Activated naive CD8-positive, alpha-beta T cell treated with anti-CD3 and anti-CD28 coated beads, Interleukin-2, amount 50 U/mL, for 16 hours (primary cell): ENCODE measurements around the gene PTPN12.
"Not testable (repeated sequence)": the region's sequence is repeated elsewhere in the genome, so short reads cannot be mapped to it uniquely, and the experiment has no call there.

Source experiments
- DNase-seq: peaks from one replicate; pipeline ENCODE4 v3.0.0-alpha.2; 2020; ENCODE audit warnings: low read depth, low spot score

Gene PTPN12

DNA sequence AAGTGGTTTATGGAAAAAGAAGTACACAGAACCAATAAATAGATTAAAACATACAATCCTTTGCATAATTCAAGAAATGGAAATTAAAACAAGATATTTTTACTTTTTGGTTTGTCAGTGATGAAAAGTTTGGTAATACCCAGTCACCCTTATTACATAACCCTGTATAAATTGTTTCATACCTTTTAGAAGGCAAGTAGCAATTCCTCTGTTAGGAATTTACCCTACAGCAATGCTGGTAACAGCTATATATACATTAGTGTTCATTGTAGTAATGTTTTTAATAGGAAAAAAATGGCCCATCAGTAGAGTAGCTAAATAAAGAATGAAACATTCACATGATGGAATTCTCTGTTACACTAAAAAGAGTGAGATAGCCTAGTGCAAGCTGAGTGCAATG, 42.7 kb downstream of the PTPN12 start:
- no peak for DNase-seq

DNA sequence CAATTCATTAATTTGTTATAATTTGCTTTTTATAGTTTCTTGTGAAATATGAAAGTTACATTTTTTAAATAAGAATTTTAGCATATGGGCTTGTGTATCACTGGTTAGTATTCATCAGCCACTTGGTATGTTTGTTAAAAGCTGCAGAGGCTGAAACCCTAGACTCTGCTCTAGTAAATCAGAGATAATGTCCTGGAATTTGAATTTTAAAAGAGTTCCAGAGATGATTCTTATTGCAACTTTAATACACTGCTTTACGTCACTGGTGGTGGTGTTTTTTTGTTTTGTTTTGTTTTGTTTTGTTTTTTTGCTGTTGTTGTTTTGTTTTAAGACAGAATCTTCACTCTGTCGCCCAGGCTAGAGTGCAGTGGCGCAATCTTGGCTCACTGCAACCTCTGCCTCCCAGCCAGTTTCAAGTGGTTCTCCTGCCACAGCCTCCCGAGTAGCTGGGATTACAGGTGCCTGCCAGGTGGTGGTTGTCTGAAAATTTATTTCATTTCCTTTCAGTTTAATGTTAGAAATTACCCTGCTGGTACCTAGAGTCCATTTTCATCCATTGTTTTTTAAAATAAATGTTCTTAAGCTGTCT, 43.8 kb downstream of the PTPN12 start:
- no peak for DNase-seq

DNA sequence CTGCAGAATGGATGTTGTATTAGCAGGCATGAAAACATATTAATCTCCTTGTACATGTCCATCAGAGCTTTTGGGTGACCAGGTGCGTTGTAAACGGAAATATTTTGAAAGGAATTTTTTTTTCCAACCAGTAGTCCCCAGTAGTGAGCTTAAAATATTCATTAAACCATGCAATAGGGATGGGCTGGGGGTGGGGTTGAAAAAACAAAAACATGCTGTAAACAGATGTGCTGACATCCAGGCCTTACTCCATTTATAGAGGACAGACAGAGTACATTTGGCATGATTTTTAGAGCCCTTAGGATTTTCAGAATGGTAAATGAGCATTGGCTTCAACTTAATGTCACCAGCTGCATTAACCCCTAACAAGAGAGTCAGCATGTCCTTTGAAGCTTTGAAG, 50.2 kb downstream of the PTPN12 start:
- no peak for DNase-seq

DNA sequence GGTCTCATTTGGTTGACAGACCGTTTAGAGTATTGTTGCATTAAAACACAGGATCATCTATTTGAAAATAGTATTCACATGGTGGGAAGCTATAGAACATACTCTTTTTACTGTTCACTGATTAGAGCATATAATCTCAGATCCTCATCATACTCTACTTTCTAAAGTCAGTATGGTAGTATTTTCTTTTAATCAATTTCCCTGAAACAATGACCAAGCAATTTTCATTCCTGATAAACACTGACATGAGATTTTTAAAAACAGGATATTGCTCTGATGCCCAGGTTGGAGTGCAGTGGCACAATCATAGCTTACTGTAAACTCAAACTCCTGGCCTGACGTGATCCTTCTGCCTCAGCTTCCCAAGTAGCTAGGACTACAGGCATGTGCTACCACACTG, 63.9 kb downstream of the PTPN12 start:
- DNase-seq, result no peak

DNA sequence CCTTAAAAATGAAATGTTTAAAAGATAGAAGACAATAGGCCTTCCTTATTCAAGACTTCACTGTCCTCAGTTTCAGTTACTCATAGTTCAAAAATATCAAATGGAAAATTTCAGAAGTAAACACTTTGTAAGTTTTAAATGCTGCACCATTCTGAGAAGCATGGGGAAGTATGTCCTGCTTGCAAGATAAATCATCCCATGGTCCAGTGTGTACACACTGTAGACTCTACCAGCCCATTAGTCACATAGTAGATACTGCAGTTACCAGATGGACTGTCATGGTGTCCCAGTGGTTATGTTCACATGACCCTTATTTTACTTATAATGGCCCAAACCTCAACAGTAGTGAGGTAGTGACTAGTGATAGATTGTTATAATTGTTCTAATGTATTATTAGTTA, 69.5 kb downstream of the PTPN12 start:
- no peak for DNase-seq

DNA sequence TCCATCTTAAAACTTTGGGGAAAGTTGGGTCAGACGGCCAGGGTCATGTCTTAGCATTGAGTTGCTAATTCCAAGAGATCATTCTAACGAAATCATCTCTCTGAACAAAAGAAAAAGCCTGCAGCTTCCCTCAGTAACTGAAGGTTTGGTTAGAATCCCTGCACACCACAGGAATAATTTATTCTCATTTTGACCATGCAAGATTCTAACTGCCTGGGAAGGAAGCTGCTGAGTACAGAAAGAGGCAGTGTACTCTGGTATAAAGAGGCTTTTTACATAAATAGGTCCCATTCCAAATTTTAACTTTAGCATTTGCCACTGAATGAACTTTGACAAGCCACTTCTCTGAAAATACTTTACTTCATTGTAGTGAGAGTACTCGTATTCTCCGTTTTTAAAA, 82.2 kb downstream of the PTPN12 start:
- DNase-seq, result no peak

DNA sequence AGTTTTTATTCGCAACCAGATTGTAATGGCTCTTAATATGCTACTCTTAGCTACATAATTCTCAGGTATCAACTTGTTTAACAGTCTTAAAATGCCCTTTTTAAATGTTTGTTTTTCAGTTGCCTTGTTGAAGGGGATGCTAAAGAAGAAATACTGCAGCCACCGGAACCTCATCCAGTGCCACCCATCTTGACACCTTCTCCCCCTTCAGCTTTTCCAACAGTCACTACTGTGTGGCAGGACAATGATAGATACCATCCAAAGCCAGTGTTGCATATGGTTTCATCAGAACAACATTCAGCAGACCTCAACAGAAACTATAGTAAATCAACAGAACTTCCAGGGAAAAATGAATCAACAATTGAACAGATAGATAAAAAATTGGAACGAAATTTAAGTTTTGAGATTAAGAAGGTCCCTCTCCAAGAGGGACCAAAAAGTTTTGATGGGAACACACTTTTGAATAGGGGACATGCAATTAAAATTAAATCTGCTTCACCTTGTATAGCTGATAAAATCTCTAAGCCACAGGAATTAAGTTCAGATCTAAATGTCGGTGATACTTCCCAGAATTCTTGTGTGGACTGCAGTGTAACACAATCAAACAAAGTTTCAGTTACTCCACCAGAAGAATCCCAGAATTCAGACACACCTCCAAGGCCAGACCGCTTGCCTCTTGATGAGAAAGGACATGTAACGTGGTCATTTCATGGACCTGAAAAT, 89.7 kb downstream of the PTPN12 start:
- no peak for DNase-seq

DNA sequence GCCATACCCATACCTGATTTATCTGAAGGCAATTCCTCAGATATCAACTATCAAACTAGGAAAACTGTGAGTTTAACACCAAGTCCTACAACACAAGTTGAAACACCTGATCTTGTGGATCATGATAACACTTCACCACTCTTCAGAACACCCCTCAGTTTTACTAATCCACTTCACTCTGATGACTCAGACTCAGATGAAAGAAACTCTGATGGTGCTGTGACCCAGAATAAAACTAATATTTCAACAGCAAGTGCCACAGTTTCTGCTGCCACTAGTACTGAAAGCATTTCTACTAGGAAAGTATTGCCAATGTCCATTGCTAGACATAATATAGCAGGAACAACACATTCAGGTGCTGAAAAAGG, 90.2 kb downstream of the PTPN12 start:
- DNase-seq, result no peak

DNA sequence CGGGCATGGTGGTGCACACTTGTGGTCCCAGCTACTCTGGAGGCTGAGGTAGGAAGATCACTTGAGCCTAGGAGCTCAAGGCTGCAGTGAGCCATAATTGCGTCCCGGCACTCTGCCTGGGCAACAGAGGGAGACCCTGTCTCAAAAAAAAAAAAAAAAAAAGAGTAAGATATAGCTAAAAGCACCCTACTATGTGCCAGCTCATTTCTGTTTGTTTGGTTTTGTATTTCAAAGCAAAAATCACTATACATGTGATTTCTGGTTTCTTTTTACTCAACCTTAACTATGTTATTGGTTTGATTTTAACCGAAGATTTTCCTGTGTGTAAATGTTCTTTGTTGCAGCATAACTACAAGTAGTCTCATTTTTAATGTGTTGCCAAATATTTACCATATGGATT, 92.7 kb downstream of the PTPN12 start:
- no peak for DNase-seq

DNA sequence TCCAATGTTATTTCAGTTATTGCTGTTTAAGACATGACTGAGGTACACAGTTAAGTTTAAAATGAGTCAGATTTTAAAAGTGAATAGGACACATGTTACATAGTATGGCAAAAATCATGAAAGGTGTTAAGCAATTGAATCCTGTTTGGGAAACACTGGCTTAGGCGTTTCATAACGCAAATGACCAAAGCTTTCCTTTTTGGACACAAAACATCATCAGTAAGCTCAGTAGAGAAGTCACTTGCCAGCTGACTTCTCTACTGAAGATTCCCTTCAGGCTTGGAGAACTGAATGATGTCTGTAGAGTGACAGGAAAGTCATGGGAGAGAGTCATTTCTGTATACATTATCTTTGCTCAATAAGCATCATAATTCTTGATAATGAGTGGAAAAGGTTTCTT, 94.7 kb downstream of the PTPN12 start:
- DNase-seq, result no peak

DNA sequence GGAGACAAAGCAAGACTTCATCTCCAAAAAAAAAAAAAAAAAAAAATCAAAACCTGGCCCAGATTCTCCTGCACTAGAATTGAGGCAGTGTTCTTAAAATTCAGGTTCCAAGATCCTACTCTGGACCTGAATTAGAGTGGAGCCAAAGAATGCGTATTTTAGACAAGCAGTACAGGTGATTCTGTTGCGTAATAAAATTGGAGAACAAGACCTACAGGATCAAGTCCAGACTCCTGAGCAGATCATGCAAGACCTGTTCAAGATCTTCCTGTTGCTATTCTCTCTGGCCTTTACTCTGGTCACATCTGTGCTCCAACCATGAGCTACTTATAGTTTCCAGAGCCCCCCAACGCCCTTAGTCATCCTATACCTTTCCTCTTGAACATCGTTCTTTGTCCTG, 107.7 kb downstream of the PTPN12 start:
- DNase-seq, result no peak

DNA sequence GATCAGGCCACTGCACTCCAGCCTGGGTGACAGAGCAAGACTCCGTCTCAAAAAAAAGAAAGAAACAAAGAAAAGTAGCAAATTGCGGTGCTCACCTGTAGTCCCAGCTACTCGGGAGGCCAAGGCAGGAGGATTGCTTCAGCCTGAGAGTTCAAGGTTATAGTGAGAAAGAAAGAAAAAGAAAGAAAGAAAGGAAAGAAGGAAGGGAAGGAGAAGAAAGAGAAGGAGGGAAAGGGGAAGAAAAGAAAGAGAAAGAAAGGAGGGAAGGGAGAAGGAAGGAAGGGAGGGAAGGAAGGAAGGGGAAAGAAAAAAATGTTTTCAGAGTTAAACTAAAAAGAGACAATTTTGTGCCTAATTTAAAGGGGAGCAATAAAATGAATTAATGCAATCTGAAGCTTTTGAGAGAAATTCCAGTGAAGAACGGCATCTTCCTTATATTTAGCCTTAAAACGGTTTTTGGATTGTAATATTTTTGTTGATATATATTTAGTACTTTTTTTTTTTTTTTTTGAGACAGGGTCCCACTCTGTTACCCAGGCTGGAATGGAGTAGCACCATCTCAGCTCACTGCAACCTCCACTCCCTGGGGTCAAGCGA, 111.7 kb downstream of the PTPN12 start:
- DNase-seq, result no peak

DNA sequence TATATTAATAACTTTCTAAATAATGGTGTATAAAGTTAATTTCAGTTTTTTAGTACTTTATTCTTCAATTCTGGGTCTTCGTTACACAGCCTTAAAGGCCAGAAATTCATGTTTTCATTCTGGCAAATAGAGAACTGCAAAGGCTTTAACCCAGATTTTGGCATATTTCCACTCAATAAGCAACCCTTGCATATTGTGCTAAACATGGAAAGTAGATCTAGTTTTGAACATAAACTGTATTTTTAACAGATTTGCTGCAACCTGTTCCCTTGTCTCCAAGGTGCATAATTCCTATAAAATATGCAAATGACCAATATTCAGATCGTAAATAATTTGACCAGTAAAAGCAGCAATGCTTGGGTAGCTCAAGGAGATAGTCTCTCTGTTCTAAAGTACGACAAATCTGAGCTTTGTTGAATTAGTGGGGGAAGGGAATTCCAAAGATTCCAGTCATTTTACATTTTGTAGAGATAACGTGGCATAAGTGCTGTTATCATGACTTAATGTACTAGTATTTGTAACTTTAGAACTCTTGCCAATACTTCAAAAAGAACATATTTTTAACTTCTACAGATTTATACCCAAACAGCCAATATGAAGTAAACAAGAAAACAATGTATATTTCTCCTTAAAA, 112.7 kb downstream of the PTPN12 start:
- DNase-seq, result no peak

DNA sequence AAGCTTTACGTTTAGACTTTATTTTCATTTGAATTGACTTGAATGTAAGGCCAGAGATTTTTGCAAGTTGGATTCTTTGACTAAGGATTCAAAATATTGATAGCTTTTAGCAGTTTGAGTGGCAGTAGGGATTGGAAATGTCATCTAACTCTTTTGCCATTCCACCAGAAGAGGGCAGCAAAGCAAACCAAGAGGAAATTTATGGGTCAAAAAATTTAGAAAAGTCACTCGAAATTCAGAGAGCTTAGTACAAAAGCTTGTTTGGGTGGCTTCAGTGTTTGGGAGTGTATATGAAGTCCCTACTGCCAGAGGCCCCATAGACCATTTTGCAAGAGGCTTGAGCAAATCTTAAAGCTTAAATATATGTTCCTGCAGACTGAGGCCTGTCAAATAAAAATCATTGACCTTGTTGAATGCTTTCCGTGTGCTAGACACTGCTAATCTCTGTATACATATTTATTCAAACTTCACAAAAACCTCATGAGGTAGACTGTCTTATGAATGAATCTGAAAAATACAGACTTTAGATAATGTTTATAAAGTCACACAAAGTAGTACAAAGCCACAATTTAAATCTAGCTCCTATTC, 114.6 kb downstream of the PTPN12 start:
- no peak for DNase-seq

DNA sequence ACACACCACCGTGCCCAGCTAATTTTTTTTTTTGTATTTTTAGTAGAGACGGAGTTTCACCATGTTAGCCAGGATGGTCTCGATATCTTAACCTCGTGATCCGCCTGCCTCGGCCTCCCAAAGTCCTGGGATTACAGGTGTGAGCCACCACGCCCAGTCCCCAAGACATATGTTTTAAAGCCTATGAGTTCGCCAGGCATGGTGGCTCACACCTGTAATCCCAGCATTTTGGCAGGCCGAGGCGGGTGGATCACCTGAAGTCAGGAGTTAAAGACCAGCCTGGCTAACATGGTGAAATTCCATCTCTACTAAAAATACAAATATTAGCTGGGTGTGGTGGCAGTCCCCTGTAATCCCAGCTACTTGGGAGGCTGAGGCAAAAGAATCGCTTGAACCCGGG, 115.7 kb downstream of the PTPN12 start:
- DNase-seq, result not testable (repeated sequence)

DNA sequence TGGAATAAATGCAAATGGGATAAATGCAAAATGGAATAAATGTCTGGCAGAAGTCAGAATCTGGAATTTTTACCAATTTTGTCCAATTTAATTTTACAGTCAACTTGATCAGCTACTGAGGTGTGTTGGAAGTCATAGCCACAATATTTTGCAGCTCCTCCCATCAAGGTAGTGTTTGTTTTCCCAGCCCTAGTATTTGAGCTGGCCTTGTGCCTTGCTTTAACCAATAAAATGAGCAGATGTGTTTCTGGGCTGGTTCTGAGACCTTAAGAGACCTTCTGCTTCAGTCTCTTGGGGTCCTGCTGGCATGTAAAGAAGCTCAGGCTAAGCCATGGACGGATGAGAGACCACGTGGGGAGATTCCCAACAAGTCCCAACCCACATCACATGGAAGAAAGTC, 116.5 kb downstream of the PTPN12 start:
- no peak for DNase-seq

DNA sequence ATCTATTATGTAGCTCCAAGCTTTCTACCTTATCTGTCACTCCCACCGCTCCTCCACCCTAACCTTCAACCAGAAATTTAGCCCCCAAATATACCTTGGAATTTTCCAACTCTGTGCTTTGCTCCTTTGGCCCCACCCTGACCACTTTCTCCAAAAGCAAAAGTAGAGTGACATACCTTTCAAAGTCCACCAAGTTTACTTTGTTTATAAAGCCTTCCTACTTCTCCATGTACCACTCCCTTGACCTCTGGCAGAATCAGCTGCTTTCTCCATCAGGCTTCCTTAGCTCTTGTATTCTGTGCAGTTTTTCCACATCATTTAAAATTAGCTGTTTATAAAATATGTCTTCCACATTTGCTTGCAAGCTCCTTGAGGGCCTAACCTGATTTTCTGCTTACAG, 118.3 kb downstream of the PTPN12 start:
- DNase-seq, result no peak

DNA sequence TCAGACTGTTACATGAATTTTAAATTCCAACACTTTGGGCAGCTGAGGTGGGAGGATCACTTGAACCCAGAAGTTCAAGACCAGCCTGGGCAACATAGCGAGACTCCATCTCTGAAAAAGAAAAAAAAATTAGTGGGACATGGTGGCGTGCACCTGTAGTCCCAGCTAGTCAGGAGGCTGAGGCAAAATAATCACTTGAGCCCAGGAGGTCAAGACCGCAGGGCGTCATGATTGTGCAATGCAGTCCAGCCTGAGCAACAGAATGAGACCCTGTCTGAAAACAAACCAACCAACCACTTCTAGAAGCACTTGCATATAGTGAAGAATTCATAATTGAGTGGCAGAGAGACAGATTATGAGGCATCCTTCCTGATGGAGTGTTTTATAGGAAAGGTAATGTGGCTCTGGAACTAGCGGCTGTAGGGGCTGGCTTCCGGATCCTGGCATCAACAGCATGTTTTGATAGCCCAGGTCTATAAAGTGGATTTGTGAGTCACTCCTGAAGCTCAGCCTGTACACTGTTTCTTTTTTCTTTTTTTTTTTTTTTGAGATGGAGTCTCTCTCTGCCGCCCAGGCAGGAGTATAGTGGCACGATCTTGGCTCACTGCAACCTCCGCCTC, 118.9 kb downstream of the PTPN12 start:
- DNase-seq, result no peak

DNA sequence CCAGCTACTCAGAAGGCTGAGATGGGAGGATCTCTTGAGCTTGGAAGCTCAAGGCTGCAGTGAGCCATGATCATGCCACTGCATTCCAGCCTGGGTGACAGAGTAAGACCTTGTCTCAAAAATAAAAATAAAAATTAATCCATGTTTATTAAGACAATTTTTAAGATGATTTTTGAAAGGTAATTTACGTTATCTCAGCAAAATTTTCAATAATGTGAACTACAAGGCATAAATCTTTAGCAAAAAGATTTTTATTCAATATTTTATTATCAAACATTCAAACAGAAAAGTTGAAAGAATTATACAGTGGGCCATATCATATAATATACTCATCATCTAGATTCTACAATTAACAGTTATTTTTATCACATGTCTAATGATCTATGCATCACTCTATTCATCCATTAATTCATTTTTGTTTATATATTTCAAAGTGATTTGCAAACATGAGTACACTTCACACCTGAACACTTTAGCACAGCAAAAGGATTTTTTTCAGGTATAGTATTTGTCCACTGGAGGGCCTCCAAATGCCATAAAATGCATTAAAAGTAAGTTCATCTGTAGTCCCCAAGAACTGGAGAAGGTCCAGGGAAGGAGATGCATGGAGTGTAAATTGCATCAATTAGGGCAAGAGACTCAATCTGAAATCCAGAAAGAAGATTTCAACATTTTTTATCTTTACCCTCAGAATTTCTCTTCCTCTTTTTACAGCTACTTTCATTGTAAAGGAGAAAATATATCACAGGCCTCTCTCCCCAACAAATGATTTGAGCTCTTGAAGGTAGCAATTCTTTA, 120.5 kb downstream of the PTPN12 start:
- no peak for DNase-seq

DNA sequence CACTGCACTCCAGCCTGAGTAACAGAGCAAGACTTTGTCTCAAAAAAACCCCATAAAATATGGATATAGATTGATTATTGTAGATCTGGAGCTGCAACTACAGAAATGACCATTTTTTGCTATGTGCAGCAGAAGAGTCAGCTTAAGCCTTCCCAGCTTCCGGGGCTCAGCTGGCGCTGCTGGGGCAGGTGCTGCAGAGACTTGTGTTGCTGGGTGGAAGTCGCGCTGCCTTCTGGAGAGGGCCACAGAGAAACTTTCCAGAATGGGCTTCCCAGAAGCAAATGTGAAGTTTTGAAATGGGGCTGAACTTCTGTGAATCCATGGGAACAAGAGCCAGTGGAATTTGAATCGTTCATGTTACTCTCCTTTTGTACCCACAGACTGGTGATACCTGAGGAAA, 121.8 kb downstream of the PTPN12 start:
- DNase-seq, result no peak

DNA sequence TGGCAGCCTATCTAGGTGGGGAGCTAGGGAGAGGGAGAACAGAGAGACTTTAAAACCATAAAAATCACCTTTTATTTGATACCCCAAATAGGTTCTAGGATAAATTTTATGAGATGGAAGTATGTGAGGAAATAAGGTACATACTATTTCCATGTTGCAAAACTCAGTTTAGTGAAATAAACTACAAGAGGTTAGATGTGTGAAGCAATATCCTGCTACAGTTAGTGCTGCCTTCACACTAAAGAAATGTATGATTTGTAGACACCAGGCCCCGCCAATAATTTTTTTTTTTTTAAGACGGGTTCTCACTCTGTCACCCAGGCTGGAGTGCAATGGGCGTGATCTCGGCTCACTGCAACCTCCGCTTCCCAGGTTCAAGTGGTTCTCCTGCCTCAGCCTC, 124.7 kb downstream of the PTPN12 start:
- DNase-seq, result no peak
